Measurements from ENCODE around the gene GBE1. TPM values are rescaled to one million over a fixed set of nuclear protein-coding genes. Genes with fewer than 3 reads are reported as not detected.

Gene GBE1
- total and polyA plus RNA-seq, 9 of the 15 experiments (the other 6 are each of a cell fraction or from before 2014, with no cell fraction given) = 7.9 to 25.6 (median 13.1) TPM

- intact Hi-C loops (cut with micrococcal nuclease) (no loop called here), in situ Hi-C loops (cut with MboI) (loop anchor here (25.0 kb wide), 1 partner anchor 661 kb away; no protein-coding TSS in a partner anchor)
- Histone ChIP-seq H3K4me3 (no peak overlapping the region), H3K9me3 (replicated peaks; ENCODE audit: control insufficient read depth, insufficient read depth, low read depth, low read length) (no peaks in the 10 kb centered on the region), H3K9me1 (ENCODE audit: control insufficient read depth, insufficient read depth, low read length) (no peaks in the 10 kb centered on the region), H3K79me2 (ENCODE audit: control insufficient read depth, insufficient read depth, low read length) (no peaks in the 10 kb centered on the region), H4K20me1 (replicated peaks; ENCODE audit: control insufficient read depth, insufficient read depth, low read length) (no peaks in the 10 kb centered on the region), H3K36me3 (ENCODE audit: control insufficient read depth, insufficient read depth, low read length) (no peaks in the 10 kb centered on the region), H3K27ac (ENCODE audit: extremely low read depth, low read depth, low read length) (no peak overlapping the region), H2AFZ (ENCODE audit: low read depth, low read length) (peak overlapping the region; percentile 66; the same call in 1 of the 2 replicates), H3K4me2 (ENCODE audit: insufficient read depth, low read length) (no peak overlapping the region), H3K4me1 (replicated peaks in 1 of 2; ENCODE audit: control insufficient read depth in 2 of 2, insufficient read depth in 2 of 2, low read length in 2 of 2) (no peaks in the 10 kb centered on the region), H3K27me3 (ENCODE audit: control insufficient read depth in 2 of 2, insufficient read depth in 2 of 2, low read length in 2 of 2) (no peaks in the 10 kb centered on the region), H3K9ac (ENCODE audit: insufficient read depth in 1 of 2, low read depth in 2 of 2, low read length in 2 of 2) (no peak overlapping the region)
- FAIRE-seq (no peak), DNase-seq (ENCODE audit: extremely low read depth in 1 of 4, low spot score in 3 of 4) (no peak), ATAC-seq (no peak)
- TF ChIP-seq ZMIZ1 (IDR thresholded peaks at IDR 0.05; ENCODE audit: low read depth in 2 of 2, low read length in 2 of 2) (no peak), HNRNPUL1 (IDR thresholded peaks at IDR 0.05; ENCODE audit: low read length) (no peak), NFE2 (IDR thresholded peaks at IDR 0.05; ENCODE audit: low read depth) (no peak), MXI1 (IDR thresholded peaks at IDR 0.05; ENCODE audit: low read depth, low read length) (no peak), ZNF124 (CRISPR knock-in tag; IDR thresholded peaks at IDR 0.05) (no peak), E4F1 (CRISPR knock-in tag; IDR thresholded peaks at IDR 0.05; ENCODE audit: borderline replicate concordance) (no peak), HDGF (IDR thresholded peaks at IDR 0.05) (no peak), ZNF699 (CRISPR knock-in tag; IDR thresholded peaks at IDR 0.05; ENCODE audit: insufficient replicate concordance) (no peak), RCOR1 (IDR thresholded peaks at IDR 0.05; ENCODE audit: borderline replicate concordance in 1 of 2, low read depth in 2 of 2, low read length in 2 of 2) (no peak), ZNF696 (CRISPR knock-in tag; conservative IDR thresholded peaks at IDR 0.05) (no peak), PREB (CRISPR knock-in tag; IDR thresholded peaks at IDR 0.05) (no peak)
- ChIA-PET POLR2A (interaction anchor here (0.9 to 1.0 kb wide), 2 partner anchors 8 to 11 kb away, joined by 3 to 5 read pairs; no protein-coding TSS in a partner anchor), CTCF (ENCODE audit: low intra/inter-chr PET ratio) (no interaction called here)
- WGBS (ENCODE audit: insufficient coverage, low coverage, missing lambda C conversion rate) = 3% methylated on average over 4 of the region's 4 CpGs
- BruUV-seq (replicated peaks) = no TSS peak
Measured at GRCh38 chr3:81476692-81477091, 284.8 kb downstream of the GBE1 start.
